ENCODE results near the gene PALLD.

Gene PALLD

DNA sequence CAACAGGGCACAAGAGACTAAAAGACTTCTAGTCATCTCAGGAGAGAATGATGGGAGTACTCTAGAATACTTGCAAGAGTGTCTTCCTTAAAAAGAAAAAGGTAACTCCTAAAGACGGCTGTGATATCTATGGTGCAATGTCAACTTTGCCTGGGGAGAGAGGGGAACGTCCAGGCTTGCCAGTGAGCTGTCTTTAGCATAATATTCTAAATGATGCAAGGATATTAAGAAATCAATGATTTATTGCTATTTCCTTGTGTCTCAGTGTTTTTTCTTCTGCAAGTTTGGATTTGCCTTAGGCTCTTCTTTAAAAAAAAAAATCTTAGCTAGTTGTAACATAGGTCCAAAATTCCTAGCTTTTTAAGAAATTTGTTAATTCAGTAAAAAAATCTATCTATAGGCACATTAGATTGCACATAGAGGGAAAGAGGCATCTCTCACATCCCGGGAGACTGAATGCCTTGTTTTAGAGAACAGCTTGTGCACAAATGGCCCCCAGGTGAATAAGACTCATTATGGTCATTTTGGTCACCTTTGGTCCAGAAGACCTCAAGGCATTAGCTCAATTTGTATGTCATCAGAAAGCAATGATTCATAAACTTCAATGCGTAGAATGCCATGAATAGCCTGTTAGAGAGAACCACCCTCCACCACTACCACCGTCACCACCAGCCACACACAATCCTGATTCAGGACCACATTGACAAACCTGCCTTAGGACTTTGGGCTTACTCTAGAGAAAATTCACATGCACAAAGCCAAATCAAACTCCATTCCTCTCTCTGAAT, 104.1 kb downstream of the PALLD start:
- DNase-seq: no peak

DNA sequence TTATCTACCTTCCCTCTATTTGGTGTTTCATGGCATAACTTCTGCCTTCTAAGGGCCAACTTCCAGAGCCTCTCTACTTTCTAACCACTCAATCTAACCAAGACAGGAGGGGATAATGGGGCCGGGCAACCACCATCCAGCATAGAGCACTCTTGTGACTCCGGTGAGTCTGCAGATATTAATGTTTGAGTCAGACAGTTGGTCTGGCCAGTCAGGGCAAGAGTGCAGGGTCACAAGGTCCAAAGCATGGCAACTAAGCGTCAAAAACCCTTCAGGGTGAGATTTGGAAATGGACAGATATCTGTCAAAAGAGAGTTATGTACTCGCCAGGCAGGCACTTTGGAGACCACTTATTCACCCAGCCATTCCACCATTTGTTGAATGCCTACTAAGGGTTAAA, 105.0 kb downstream of the PALLD start:
- no peak for DNase-seq

DNA sequence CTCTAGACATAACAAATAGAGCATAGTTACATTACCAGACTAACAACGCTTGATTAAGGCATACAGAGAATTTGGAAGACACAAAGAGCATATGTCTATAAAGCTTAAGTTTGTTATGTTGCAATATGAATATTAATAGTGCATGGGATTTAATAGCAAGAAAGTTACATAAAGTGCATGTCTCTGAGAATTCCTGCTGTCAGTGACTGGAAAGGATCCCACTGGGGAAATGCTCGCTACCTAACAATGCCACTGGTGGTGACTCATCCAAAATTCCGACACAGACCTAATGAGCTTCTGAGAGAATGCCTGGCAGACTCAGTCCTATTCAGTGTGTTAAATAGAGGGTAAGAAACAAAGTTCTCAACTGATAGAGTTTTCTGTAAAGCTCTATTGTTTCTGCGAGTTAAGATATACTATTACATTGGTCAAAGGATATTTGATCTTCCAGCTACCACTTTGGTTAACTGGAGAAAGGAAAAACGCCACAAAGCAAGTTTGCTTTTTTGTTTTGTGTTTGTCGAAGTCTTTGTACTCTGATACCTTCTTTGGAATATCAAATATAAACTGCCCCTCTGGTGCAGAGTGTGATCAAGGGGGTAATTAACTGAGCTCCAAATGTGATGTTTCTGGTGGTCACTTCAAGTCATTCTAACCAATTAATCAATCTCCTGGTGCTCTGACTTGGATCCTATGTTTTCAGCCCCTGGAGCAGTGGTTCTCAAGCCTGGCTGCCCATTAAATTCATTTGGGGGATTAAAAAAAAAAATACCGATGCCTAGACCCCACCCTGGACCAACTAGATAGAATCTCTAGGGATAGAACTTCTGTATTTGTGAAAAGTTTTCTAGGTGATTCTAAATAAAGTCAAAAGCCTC, 107.9 kb downstream of the PALLD start:
- peak; percentile 38 for DNase-seq

GRCh38 chr4:168605411-168605810, 108.6 kb downstream of the PALLD start:
- no peak for DNase-seq

- no peak for DNase-seq
Measured at GRCh38 chr4:168607215-168607614, 110.4 kb downstream of the PALLD start.

GRCh38 chr4:168608771-168609170, 111.9 kb downstream of the PALLD start:
- DNase-seq: no peak

- no peak for DNase-seq
Measured at GRCh38 chr4:168609369-168609768, 112.5 kb downstream of the PALLD start.

DNA sequence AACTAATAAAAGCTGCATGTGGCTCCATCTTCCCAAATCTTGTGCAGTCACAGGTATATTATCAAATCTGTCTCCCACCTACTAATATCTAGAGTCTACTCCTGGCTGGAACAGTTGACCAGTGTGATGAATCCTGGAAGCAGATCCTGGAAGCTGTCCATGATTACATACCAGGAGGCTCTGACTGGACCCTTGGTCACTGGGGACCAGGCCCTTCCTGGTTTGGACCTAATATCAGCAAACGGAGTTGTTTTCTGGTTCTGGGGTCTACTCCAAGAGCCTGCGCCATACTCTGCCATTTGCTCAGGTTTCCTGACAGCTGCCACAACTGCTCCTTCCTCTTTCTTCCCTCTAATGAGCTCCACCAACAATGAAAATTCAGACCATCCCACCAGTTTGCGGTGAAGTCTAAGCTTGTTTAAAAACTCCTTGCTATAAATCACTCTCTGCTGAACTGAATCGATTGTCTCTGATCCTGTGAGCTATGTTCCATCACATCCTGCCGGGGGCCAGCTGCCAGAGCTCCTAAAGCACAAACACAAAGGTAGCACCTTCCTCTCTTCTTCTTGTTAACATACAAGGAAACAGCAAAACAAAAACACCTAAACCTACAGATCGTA, 114.2 kb downstream of the PALLD start:
- no peak for DNase-seq

GRCh38 chr4:168612450-168613135, 115.7 kb downstream of the PALLD start:
- no peak for DNase-seq

DNA sequence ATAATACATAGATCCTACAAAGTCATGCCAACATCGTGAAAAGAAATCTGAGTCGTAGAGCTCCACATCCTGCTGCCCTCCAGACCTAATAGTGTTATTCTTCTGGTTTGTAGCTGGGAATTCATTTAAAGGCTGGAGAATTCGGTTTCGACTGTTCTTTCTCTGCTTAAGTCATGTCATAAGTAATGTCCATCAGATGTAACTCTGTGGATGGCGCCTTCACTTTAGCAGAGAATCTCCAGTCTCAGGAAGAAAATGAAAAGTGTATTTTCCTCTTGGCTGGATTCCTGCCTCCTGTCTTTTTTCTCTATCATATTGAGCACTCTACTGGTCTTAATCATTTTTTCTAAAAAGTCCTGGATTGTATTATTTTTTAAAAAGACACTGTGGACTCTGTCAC, 117.0 kb downstream of the PALLD start:
- no peak for DNase-seq

GRCh38 chr4:168614281-168615057, 117.6 kb downstream of the PALLD start:
- DNase-seq: no peak

- no peak for DNase-seq
Measured at GRCh38 chr4:168615294-168616065, 118.6 kb downstream of the PALLD start.

- no peak for DNase-seq
Measured at GRCh38 chr4:168618577-168619265, 121.9 kb downstream of the PALLD start.

DNA sequence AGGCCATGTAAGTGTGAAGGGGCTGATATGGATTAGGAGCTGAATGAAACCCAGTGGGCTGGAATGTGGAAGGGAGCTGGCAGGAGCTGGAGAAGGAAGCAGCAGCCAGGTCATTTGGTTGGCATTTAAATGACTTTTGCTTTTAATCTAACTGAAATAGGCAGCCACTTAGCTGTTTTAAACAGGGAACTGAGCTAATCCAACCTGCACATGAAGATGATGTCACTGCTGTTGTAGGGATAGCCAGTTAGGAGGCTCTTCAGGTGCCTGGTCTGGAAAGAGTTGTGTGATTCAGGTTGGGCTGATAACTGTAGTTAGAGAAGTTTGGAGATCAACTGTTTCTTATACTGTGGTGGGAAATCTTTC, 122.4 kb downstream of the PALLD start:
- DNase-seq: no peak

- no peak for DNase-seq
Measured at GRCh38 chr4:168621806-168622589, 125.1 kb downstream of the PALLD start.

DNA sequence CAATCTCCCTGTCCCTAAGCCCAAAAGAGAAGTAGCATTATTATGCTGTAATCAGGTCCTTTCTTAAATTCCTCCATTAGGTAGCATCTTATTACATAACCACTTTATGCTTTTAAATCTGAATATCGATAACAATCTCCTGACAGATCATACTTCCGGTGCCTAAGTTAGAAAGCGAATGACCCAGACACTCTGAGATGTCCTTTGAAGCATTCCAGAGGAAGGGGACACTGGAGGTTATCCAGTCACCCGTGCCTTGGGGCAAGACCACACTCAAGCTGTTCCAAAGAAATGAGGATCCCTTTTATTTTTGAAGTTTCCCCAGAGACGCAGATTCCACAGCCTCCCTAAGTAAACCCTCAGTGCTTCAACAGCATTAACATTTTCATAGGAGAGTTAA, 125.7 kb downstream of the PALLD start:
- no peak for DNase-seq

DNA sequence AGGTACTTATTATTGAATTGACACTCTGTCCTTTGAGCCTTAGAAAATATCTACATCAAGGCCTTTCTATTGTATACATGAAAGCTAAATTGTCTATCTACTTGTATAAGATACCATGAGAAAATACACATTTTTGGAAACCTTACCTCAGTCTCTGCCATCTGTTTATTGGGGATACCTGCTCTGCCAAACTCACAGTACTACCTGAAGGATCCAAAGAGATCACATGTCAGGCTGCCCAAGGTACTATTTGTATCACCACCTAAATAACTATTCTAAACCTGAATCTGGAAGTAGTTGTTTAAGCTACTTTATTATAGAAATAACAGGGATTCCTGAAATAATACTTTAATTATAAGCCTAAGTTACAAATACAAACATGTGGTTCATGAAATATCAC, 126.2 kb downstream of the PALLD start:
- DNase-seq: no peak

- no peak for DNase-seq
Measured at GRCh38 chr4:168623484-168623883, 126.6 kb downstream of the PALLD start.

DNA sequence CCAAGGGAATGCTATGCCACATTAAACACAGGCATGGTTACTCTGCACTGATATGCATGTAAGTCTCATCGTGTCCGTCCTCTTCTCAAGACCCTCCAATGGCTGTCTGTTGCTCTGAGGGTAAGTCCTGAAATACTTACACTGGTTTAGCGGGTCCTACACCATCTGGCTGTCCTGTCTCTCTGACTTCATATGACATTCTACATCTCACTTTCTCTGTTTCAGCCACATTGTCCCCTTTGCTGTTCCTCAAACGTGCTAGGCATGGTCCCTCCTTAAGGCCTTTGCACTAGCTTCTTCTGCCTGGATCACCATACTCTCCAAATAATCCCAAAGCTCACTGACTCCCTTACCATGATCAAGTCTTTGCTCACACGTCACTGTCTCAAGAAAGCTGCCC, 131.4 kb downstream of the PALLD start:
- DNase-seq: no peak

- DNase-seq: no peak
Measured at GRCh38 chr4:168629566-168629965, 132.7 kb downstream of the PALLD start.

All from right hindlimb (tissue), 1 donor.